CD4-positive, CD25-positive, alpha-beta regulatory T cell (primary cell): ENCODE data around the gene TRDN. TPM values are rescaled to one million over a fixed set of nuclear protein-coding genes. Genes with fewer than 3 reads are reported as not detected.

Experiments
- polyA plus RNA-seq, 4 donors: library from polyadenylated mRNA; unstranded; fragments of 300-500 nt; fragmentation: Illumina TruSeq; gene quantifications; one replicate each; pipeline ENCODE4 v1.2.3, GENCODE V29; 2021
- total RNA-seq: library from RNA; stranded (reverse); gene quantifications from one replicate; pipeline ENCODE4 v1.2.3, GENCODE V29; 2022

The TRDN gene
- total and polyA plus RNA-seq, 5 donors from 2014 or later = not detected

Other genes starting within 250 kb of the TRDN start
- not detected for gene NKAIN2, start 166.9 kb upstream of the TRDN start, total RNA-seq
- gene NKAIN2, start 166.9 kb upstream of the TRDN start, polyA plus RNA-seq = not detected